Endothelial cell of umbilical vein (primary cell): ENCODE results near the gene UBL5. TPM values are rescaled to one million over a fixed set of nuclear protein-coding genes. Genes with fewer than 3 reads are reported as not detected.
A peak's percentile ranks its signal among the peaks of the same experiment; 100 is the strongest.

ENCODE experiments used
- BruUV-seq: library from RNA; stranded (reverse); fragments of 400-500 nt; replicated peaks from 2 replicates; lab custom pipeline; 2021; lab: Mats Ljungman, UMichigan
- CTCF ChIA-PET: fragments of 300-600, 350-600 bp; sonication (Branson Sonifier 250); formaldehyde crosslinking; loops from one replicate; lab custom pipeline; 2021; ENCODE audit warnings: antibody characterized with exemption, inconsistent platforms; lab: Charles Lee
- POLR2A ChIA-PET: fragments of 300-600, 350-600 bp; sonication (Branson Sonifier 250); formaldehyde crosslinking; loops from one replicate; lab custom pipeline; 2021; ENCODE audit warnings: antibody characterized with exemption, inconsistent platforms; lab: Charles Lee
- DNase-seq: peaks from one replicate; pipeline ENCODE4 v3.0.0-alpha.2; 2011; ENCODE audit warnings: low read depth, low spot score
- FAIRE-seq: peaks from 2 replicates; lab custom pipeline; 2011; peaks lifted over from hg19 to GRCh38; lab: Jason Lieb, UNC
- H2AFZ ChIP-seq: 2 replicates; pipeline ENCODE4 v1.6.0; 2012; ENCODE audit warnings: low read depth, low read length, control low read depth, inconsistent platforms
- H3K27ac ChIP-seq: 2 replicates; pipeline ENCODE4 v1.5.1; 2011; ENCODE audit warnings: low read depth, mild to moderate bottlenecking, control low read depth, low read length, moderate library complexity; ENCODE audit not compliant: insufficient read depth
- H3K27me3 ChIP-seq, 2 experiments: 2 replicates each; pipeline versions ENCODE4 v1.6.0 to v1.6.1; 2011; ENCODE audit warnings: low read length in 2 of 2, mixed read lengths in 1 of 2; ENCODE audit not compliant: control insufficient read depth in 2 of 2, insufficient read depth in 2 of 2
- H3K36me3 ChIP-seq, 2 experiments: 2 replicates in 1 of 2; 3 replicates in 1 of 2; pipeline ENCODE4 v1.5.1; 2011; ENCODE audit warnings: low read length in 2 of 2, mild to moderate bottlenecking in 1 of 2, moderate library complexity in 1 of 2; ENCODE audit not compliant: control insufficient read depth in 2 of 2, insufficient read depth in 2 of 2; ENCODE audit errors: extremely low read depth in 1 of 2
- H3K4me1 ChIP-seq: 3 replicates; pipeline ENCODE4 v1.5.1; 2011; ENCODE audit warnings: mild to moderate bottlenecking, low read length; ENCODE audit not compliant: control insufficient read depth, insufficient read depth; ENCODE audit errors: extremely low read depth
- H3K4me2 ChIP-seq: 2 replicates; pipeline ENCODE4 v1.6.1; 2011; ENCODE audit warnings: low read length, control low read depth, mixed read lengths; ENCODE audit not compliant: insufficient read depth
- H3K4me3 ChIP-seq, 3 experiments: fragments of 200-600 bp in 1 of 3; sonication (generic), shearing (Covaris generic) in 1 of 3; replicated peaks in 1 of 3; 2 replicates each; pipeline ENCODE4 v1.5.1; 2011 to 2016; ENCODE audit warnings: control low read depth in 3 of 3, low read length in 3 of 3, mild to moderate bottlenecking in 2 of 3, inconsistent platforms in 1 of 3, low read depth in 1 of 3, moderate library complexity in 1 of 3; ENCODE audit not compliant: insufficient read depth in 1 of 3
- H3K79me2 ChIP-seq: 2 replicates; pipeline ENCODE4 v1.6.0; 2012; ENCODE audit warnings: low read length, inconsistent platforms; ENCODE audit not compliant: control insufficient read depth, insufficient read depth
- H3K9ac ChIP-seq: replicated peaks from 2 replicates; pipeline ENCODE3; 2011; ENCODE audit warnings: low read length, control low read depth; ENCODE audit not compliant: insufficient read depth; ENCODE audit errors: extremely low read depth
- H3K9me1 ChIP-seq: replicated peaks from 3 replicates; pipeline ENCODE4 v1.6.0; 2011; ENCODE audit warnings: mild to moderate bottlenecking, low read length; ENCODE audit not compliant: control insufficient read depth, insufficient read depth; ENCODE audit errors: extremely low read depth
- H3K9me3 ChIP-seq: replicated peaks from 2 replicates; pipeline ENCODE4 v1.5.1; 2012; ENCODE audit warnings: low read length, inconsistent platforms; ENCODE audit not compliant: control insufficient read depth, insufficient read depth
- H4K20me1 ChIP-seq: replicated peaks from 2 replicates; pipeline ENCODE3; 2011; ENCODE audit warnings: mild to moderate bottlenecking, low read length; ENCODE audit not compliant: control insufficient read depth, insufficient read depth; ENCODE audit errors: extremely low read depth
- EZH2 ChIP-seq: IDR thresholded peaks from 2 replicates; pipeline ENCODE4 v1.6.1; 2012; ENCODE audit warnings: borderline replicate concordance, low read depth, mild to moderate bottlenecking, moderate library complexity, low read length, inconsistent platforms; ENCODE audit not compliant: severe bottlenecking
- GATA2 ChIP-seq: IDR thresholded peaks from 2 replicates; pipeline ENCODE4 v1.7.0; 2011; ENCODE audit warnings: low read depth, mild to moderate bottlenecking, moderate library complexity, mixed read lengths, low read length; ENCODE audit not compliant: insufficient read length, insufficient read depth
- MYC ChIP-seq: IDR thresholded peaks from one replicate; pipeline ENCODE4 v1.6.1; 2011; ENCODE audit warnings: mild to moderate bottlenecking, low read depth, low read length
- dilution Hi-C: fragments of 300-500 bp; cut with MboI; formaldehyde crosslinking; loops from one replicate; pipeline ENCODE4 v1.15.0; 2019; ENCODE audit warnings: low sequenced_read_pairs; ENCODE audit not compliant: extremely low pct_ligation_motif_present
- intact Hi-C: fragments of 100-400 bp; cut with micrococcal nuclease; formaldehyde crosslinking; loops from one replicate; pipeline ENCODE4 v1.10.0; 2022
- polyA plus RNA-seq, 4 experiments: library from polyadenylated mRNA; depleted of rRNA in 3 of 4; stranded (reverse) in 3 of 4; unstranded in 1 of 4; fragments of >200 nt; gene quantifications; 2 replicates each; pipeline versions ENCODE4 v1.2.1 to v1.2.3, GENCODE V29; 2011 to 2012; ENCODE audit warnings: missing spikeins in 1 of 4
- total RNA-seq: library from RNA; stranded (reverse); gene quantifications from 2 replicates; pipeline ENCODE4 v1.2.3, GENCODE V29; 2021
- TF ChIP-seq, protein P1 (sequence below), 2 donors: IDR thresholded peaks; 1 replicate in 1 of 2; 2 replicates in 1 of 2; pipeline ENCODE4 v1.5.1; 2011; ENCODE audit warnings: low read length in 2 of 2, mild to moderate bottlenecking in 2 of 2, moderate library complexity in 2 of 2, control low read depth in 1 of 2, inconsistent platforms in 1 of 2, low read depth in 1 of 2; ENCODE audit not compliant: insufficient read depth in 1 of 2; ENCODE audit errors: extremely low read depth in 1 of 2

Gene UBL5
- total and polyA plus RNA-seq, 2 donors (not counting 3 experiments of a cell fraction or from before 2014, with no cell fraction given), result 351 to 1,226 TPM

GRCh38 chr19:9848060-9848459 is 20.3 kb downstream of the UBL5 start:
- CTCF ChIA-PET, result interaction anchor here (1.2 kb wide), 1 partner anchor 643 kb away, joined by 3 read pairs; no protein-coding TSS in a partner anchor

GRCh38 chr19:9848762-9849161 is 21.0 kb downstream of the UBL5 start:
- FAIRE-seq (no peak), DNase-seq (no peak)
- H3K9me1 ChIP-seq, result no peaks in the 10 kb centered on the region
- no peak overlapping the region for H2AFZ ChIP-seq
- H3K4me1 ChIP-seq, result no peaks in the 10 kb centered on the region
- ChIA-PET CTCF (interaction anchor here (1.2 kb wide), 1 partner anchor 644 kb away, joined by 3 read pairs; no protein-coding TSS in a partner anchor), POLR2A (no interaction called here)
- H3K9me3 ChIP-seq, result no peaks in the 10 kb centered on the region
- no peak overlapping the region for H3K4me3 ChIP-seq
- no TSS peak for BruUV-seq
- no peak for TF ChIP-seq EZH2
- TF ChIP-seq, protein P1, sequence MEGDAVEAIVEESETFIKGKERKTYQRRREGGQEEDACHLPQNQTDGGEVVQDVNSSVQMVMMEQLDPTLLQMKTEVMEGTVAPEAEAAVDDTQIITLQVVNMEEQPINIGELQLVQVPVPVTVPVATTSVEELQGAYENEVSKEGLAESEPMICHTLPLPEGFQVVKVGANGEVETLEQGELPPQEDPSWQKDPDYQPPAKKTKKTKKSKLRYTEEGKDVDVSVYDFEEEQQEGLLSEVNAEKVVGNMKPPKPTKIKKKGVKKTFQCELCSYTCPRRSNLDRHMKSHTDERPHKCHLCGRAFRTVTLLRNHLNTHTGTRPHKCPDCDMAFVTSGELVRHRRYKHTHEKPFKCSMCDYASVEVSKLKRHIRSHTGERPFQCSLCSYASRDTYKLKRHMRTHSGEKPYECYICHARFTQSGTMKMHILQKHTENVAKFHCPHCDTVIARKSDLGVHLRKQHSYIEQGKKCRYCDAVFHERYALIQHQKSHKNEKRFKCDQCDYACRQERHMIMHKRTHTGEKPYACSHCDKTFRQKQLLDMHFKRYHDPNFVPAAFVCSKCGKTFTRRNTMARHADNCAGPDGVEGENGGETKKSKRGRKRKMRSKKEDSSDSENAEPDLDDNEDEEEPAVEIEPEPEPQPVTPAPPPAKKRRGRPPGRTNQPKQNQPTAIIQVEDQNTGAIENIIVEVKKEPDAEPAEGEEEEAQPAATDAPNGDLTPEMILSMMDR (IDR thresholded peaks at IDR 0.05; ENCODE audit: extremely low read depth in 1 of 2, insufficient read depth in 1 of 2, low read depth in 1 of 2, low read length in 2 of 2), result no peak
- no peak for TF ChIP-seq MYC
- no peak for TF ChIP-seq GATA2
- H3K9ac ChIP-seq, result no peak overlapping the region
- dilution Hi-C loops, result no loop called here
- H3K36me3 ChIP-seq, result peaks cover 0 to 17% of the 10 kb centered on the region in 2 experiments
- H3K79me2 ChIP-seq, result no peaks in the 10 kb centered on the region
- H3K4me2 ChIP-seq, result no peak overlapping the region
- no peaks in the 10 kb centered on the region for H3K27me3 ChIP-seq
- no peak overlapping the region for H3K27ac ChIP-seq
- intact Hi-C loops, result loop anchor here (1.0 to 5.0 kb wide), 2 partner anchors 66 to 711 kb away; no protein-coding TSS in a partner anchor
- no peaks in the 10 kb centered on the region for H4K20me1 ChIP-seq

More at GRCh38 chr19:9848060-9848459, 20.3 kb downstream of the UBL5 start:
- FAIRE-seq (no peak), DNase-seq (no peak)
- H3K79me2 ChIP-seq, result no peaks in the 10 kb centered on the region
- intact Hi-C loops (loop anchor here (1.0 to 5.0 kb wide), 2 partner anchors 66 to 711 kb away; no protein-coding TSS in a partner anchor), dilution Hi-C loops (no loop called here)
- BruUV-seq, result no TSS peak
- H3K4me2 ChIP-seq, result no peak overlapping the region
- TF ChIP-seq GATA2, result no peak
- TF ChIP-seq, protein P1 (IDR thresholded peaks at IDR 0.05; ENCODE audit: extremely low read depth in 1 of 2, insufficient read depth in 1 of 2, low read depth in 1 of 2, low read length in 2 of 2), result peak; percentile 28 to 61
- H4K20me1 ChIP-seq, result no peaks in the 10 kb centered on the region
- H3K4me1 ChIP-seq, result no peaks in the 10 kb centered on the region
- peaks cover 0 to 22% of the 10 kb centered on the region in 2 experiments for H3K36me3 ChIP-seq
- no peak overlapping the region for H2AFZ ChIP-seq
- no peak overlapping the region for H3K9ac ChIP-seq
- H3K27ac ChIP-seq, result no peak overlapping the region
- no peaks in the 10 kb centered on the region for H3K27me3 ChIP-seq
- H3K4me3 ChIP-seq, result no peak overlapping the region
- no peaks in the 10 kb centered on the region for H3K9me1 ChIP-seq
- POLR2A ChIA-PET, result no interaction called here
- no peaks in the 10 kb centered on the region for H3K9me3 ChIP-seq
